GM19025 (cell line): Measurements from ENCODE around the gene FHDC1.

Experiments used
- ATAC-seq: cut with Tn5 transposase; IDR thresholded peaks from one replicate; pipeline ENCODE4 v1.9.1; 2021; ENCODE audit warnings: mild to moderate bottlenecking, low read depth, moderate library complexity; ENCODE audit not compliant: unreplicated experiment

Gene FHDC1

DNA sequence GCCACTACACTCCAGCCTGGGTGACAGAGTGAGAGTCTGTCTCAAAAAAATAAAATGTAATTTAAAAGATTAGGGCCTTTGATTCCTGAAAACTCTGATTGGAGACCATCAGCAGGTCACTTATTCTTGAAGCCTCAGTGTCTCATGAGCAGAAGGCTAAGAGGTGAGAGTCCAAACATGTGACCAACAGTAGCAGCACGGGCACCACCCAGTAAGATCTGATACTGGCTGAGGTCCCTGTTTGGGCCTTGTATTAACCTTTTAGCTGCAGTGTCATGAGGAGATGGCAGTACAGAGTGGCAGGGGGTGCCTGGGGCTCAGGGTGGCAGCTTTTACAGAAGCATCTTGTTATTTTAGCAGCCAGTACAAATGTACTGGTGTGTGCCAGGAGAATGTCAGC lies 89.3 kb downstream of the FHDC1 start:
- ATAC-seq: no peak

- ATAC-seq: no peak
Measured at GRCh38 chr4:153026591-153027346, 90.6 kb downstream of the FHDC1 start.

GRCh38 chr4:153027866-153028265 lies 91.7 kb downstream of the FHDC1 start:
- ATAC-seq: no peak

DNA sequence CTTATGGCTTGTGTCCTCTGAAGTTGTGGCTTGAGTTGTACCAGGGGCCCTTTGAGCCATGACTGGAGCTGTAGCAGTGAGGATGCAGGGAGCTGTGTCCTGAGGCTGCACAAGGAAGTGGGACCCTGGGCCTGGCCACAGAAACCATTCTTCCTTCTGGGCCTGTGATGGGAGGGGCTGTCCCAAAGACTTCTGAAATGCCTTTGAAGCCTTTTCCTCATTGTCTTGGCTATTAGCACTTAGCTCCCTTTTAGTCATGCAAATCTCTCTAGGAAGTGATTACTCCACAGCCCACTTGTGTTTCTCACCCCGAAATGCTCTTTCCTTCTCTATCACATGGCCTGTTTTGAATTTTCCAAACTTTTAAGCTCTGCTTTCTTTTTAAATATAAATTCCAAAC lies 92.4 kb downstream of the FHDC1 start:
- ATAC-seq: no peak
